Measurements from ENCODE around the gene SPATA6L.

Gene SPATA6L

DNA sequence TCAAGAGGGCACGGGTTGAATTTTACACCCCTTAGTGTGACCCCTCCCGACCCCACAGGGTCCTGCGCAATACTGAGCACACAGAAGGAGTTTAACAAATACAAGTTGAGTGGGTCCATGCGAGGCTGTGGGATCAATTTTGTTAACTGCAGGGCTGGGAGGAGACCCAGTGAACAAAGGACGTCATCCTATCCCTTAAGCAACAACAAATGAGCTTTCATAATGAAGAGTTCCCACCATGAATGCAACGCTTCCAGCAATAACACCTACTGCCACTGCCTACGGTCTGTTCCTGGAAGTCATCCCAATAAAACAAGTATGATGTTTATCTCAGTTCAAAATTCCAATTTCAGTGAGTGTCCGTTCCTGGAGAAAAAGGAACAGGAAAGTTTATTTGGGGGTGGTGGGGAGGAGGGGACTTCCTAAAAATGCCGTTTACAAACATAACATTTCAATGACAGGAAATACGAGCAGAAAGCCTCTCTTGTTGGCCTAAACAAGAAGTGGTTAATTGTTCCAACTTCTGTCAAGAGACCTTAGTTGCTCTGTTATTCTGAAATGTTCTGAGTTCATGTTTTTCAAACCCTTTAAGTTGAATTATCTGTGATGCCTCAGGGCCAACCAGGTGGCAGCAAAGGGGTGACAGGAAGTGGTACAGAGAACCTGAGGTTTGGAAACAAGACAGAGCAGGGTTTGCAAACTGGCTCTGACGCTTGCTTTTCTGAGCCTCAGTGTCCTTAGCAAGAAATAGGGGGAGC, 69.9 kb downstream of the SPATA6L start:
- H3K4me3 ChIP-seq (replicated peaks; ENCODE audit: low read depth, low read length): no peak overlapping the region
- no peaks in the 10 kb centered on the region for H3K36me3 ChIP-seq (ENCODE audit: control insufficient read depth, insufficient read depth, low read length)
- TF ChIP-seq, protein P1, sequence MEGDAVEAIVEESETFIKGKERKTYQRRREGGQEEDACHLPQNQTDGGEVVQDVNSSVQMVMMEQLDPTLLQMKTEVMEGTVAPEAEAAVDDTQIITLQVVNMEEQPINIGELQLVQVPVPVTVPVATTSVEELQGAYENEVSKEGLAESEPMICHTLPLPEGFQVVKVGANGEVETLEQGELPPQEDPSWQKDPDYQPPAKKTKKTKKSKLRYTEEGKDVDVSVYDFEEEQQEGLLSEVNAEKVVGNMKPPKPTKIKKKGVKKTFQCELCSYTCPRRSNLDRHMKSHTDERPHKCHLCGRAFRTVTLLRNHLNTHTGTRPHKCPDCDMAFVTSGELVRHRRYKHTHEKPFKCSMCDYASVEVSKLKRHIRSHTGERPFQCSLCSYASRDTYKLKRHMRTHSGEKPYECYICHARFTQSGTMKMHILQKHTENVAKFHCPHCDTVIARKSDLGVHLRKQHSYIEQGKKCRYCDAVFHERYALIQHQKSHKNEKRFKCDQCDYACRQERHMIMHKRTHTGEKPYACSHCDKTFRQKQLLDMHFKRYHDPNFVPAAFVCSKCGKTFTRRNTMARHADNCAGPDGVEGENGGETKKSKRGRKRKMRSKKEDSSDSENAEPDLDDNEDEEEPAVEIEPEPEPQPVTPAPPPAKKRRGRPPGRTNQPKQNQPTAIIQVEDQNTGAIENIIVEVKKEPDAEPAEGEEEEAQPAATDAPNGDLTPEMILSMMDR (IDR thresholded peaks at IDR 0.05; ENCODE audit: insufficient read depth, low read length, poor library complexity, severe bottlenecking): no peak
- DNase-seq (ENCODE audit: extremely low read depth, insufficient read length): peak; percentile 7
- no peaks in the 10 kb centered on the region for H3K27me3 ChIP-seq (replicated peaks; ENCODE audit: control insufficient read depth, insufficient read depth, low read length)

DNA sequence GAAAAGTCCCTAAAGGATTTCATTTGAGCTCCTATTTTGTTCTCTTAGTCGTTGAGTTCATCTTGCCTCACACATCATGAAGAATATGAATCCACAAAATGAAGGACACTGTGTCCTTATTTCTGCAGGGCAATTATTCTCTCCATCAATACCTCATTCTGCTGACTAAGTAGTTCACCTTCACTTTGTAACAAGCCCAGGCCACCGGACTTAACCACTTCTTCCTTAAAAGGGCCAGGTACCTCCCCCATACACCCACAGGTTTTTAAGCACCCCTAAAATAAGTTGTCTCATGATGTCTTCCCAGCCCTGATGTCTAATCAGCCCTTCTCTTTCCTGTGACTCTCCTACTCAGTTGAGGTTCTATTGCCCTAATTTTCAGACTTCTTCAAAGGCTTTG, 71.3 kb downstream of the SPATA6L start:
- TF ChIP-seq, protein P1 (IDR thresholded peaks at IDR 0.05; ENCODE audit: insufficient read depth, low read length, poor library complexity, severe bottlenecking): no peak
- Histone ChIP-seq H3K4me3 (replicated peaks; ENCODE audit: low read depth, low read length) (no peak overlapping the region), H3K36me3 (ENCODE audit: control insufficient read depth, insufficient read depth, low read length) (no peaks in the 10 kb centered on the region), H3K27me3 (replicated peaks; ENCODE audit: control insufficient read depth, insufficient read depth, low read length) (no peaks in the 10 kb centered on the region)
- DNase-seq (ENCODE audit: extremely low read depth, insufficient read length): no peak

DNA sequence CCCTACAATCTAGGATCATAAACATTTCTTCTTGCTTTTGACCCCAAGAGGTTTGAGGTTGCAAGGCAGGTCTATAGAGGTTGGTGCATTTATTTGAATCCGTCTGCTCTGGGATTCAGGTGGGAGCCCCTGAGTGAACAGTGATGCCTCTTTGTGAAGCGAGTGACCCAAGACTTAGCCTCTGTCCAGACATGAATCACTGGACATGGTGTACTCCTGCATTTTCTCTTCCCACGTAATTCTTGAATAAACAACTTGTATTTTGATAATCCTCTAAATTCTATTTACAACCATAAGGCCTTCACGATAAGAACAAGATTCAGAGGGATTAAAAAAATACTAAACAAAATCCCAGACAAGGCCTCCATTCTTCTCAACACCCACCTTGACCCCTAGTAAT, 71.7 kb downstream of the SPATA6L start:
- Histone ChIP-seq H3K27me3 (replicated peaks; ENCODE audit: control insufficient read depth, insufficient read depth, low read length) (no peaks in the 10 kb centered on the region), H3K4me3 (replicated peaks; ENCODE audit: low read depth, low read length) (no peak overlapping the region), H3K36me3 (ENCODE audit: control insufficient read depth, insufficient read depth, low read length) (no peaks in the 10 kb centered on the region)
- TF ChIP-seq, protein P1 (IDR thresholded peaks at IDR 0.05; ENCODE audit: insufficient read depth, low read length, poor library complexity, severe bottlenecking): no peak
- DNase-seq (ENCODE audit: extremely low read depth, insufficient read length): no peak

DNA sequence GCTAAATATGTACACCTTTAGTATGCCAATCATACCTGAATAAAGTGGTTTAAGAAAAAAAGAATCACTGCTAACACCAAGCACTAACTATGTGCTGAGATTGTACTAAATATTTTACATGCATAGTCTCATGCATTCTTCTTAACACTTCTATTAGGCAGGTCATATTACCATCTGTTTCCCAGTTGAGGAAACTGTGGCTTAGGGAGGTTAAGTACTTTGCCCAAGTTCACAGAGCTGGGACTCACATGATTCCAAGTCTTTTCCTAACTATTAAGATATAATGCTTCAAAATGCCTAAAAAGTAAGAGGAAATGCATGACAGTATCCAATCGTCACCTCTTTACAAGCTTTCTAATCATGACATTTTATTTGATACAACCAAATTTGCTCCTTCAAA, 73.4 kb downstream of the SPATA6L start:
- Histone ChIP-seq H3K27me3 (replicated peaks; ENCODE audit: control insufficient read depth, insufficient read depth, low read length) (no peaks in the 10 kb centered on the region), H3K36me3 (ENCODE audit: control insufficient read depth, insufficient read depth, low read length) (no peaks in the 10 kb centered on the region), H3K4me3 (replicated peaks; ENCODE audit: low read depth, low read length) (no peak overlapping the region)
- DNase-seq (ENCODE audit: extremely low read depth, insufficient read length): no peak
- TF ChIP-seq, protein P1 (IDR thresholded peaks at IDR 0.05; ENCODE audit: insufficient read depth, low read length, poor library complexity, severe bottlenecking): no peak

DNA sequence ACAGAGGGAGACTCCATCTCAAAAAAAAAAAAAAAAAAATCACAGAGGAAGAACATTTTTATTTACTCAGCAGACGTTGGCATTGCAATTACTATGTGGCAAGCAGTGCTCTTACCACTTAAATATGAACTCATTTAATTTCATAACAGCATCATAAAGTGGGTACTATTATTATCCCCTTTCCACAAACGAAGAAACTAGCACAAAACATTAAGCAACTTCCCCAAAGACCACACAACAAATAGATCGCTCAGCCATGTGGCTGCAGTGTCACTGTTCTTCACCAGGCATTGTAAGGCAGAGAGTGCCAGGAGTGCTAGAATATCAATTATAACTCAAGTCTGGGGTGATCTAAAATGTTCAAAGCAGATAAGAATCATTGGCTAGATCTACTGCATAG, 74.0 kb downstream of the SPATA6L start:
- TF ChIP-seq, protein P1 (IDR thresholded peaks at IDR 0.05; ENCODE audit: insufficient read depth, low read length, poor library complexity, severe bottlenecking): no peak
- H3K27me3 ChIP-seq (replicated peaks; ENCODE audit: control insufficient read depth, insufficient read depth, low read length): no peaks in the 10 kb centered on the region
- no peaks in the 10 kb centered on the region for H3K36me3 ChIP-seq (ENCODE audit: control insufficient read depth, insufficient read depth, low read length)
- no peak overlapping the region for H3K4me3 ChIP-seq (replicated peaks; ENCODE audit: low read depth, low read length)
- DNase-seq (ENCODE audit: extremely low read depth, insufficient read length): no peak

DNA sequence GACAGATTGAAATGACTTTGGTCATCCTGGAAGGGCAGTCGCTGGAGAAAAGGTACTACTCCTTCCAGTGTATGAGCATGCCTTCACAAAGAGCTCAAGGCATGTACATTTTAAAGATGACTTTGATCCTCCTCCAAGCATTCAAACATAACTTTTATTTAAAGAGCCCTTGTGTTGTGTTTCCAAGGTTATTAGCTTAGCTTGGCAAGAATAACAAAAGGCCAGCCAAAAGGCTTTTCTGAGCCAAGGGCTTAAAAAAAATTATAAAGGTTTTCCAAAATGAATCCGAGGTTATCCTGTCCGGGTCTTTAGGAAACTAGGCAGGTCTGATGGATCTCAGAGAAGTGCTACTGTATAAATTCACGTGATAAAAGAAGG, 75.2 kb downstream of the SPATA6L start:
- Histone ChIP-seq H3K4me3 (replicated peaks; ENCODE audit: low read depth, low read length) (no peak overlapping the region), H3K36me3 (ENCODE audit: control insufficient read depth, insufficient read depth, low read length) (no peaks in the 10 kb centered on the region), H3K27me3 (replicated peaks; ENCODE audit: control insufficient read depth, insufficient read depth, low read length) (no peaks in the 10 kb centered on the region)
- DNase-seq (ENCODE audit: extremely low read depth, insufficient read length): no peak
- TF ChIP-seq, protein P1 (IDR thresholded peaks at IDR 0.05; ENCODE audit: insufficient read depth, low read length, poor library complexity, severe bottlenecking): no peak

Data from GM06990 (cell line).